K562 (cell line): ENCODE data around the gene KLHL6. TPM values are rescaled to one million over a fixed set of nuclear protein-coding genes. Genes with fewer than 3 reads are reported as not detected.

Experiments
- CREM ChIP-seq: IDR thresholded peaks from 2 replicates; pipeline ENCODE4 v1.6.1; 2014; ENCODE audit warnings: antibody characterized with exemption, low read depth
- FIP1L1 ChIP-seq: fragments of 200-400 bp; formaldehyde crosslinking; IDR thresholded peaks from 2 replicates; pipeline ENCODE4 v1.6.1; 2018; ENCODE audit warnings: mild to moderate bottlenecking, low read depth, low read length; ENCODE audit not compliant: poor library complexity, severe bottlenecking
- FOXA3 ChIP-seq, 2 experiments: fragments of 450-650 bp in 1 of 2; sonication (generic) in 1 of 2; formaldehyde crosslinking; IDR thresholded peaks in 1 of 2; conservative IDR thresholded peaks in 1 of 2; 2 replicates each; pipeline versions ENCODE4 v1.4.0 to v1.8.0; 2020 to 2022; ENCODE audit warnings: mild to moderate bottlenecking in 2 of 2, missing genetic modification reagents in 1 of 2
- FOXJ3 ChIP-seq: sonication (generic); formaldehyde crosslinking; IDR thresholded peaks from 2 replicates; pipeline ENCODE4 v1.4.0; 2020; ENCODE audit warnings: mild to moderate bottlenecking, missing genetic modification reagents
- GABPB2 ChIP-seq: fragments of 250-450 bp; sonication (Bioruptor Pico); conservative IDR thresholded peaks from 2 replicates; pipeline ENCODE4 v1.5.1; 2021; ENCODE audit warnings: mild to moderate bottlenecking
- GTF2A2 ChIP-seq: IDR thresholded peaks from 2 replicates; pipeline ENCODE4 v1.6.1; 2016; ENCODE audit warnings: mild to moderate bottlenecking, missing genetic modification characterization, missing compliant biosample characterization
- GTF2E2 ChIP-seq: fragments of 200-800 bp; sonication (Bioruptor generic); IDR thresholded peaks from 2 replicates; pipeline ENCODE4 v1.6.1; 2016; ENCODE audit warnings: missing genetic modification characterization, missing compliant biosample characterization
- HNRNPK ChIP-seq: fragments of 200-400 bp; formaldehyde crosslinking; IDR thresholded peaks from one replicate; pipeline ENCODE4 v1.6.1; 2018; ENCODE audit warnings: mild to moderate bottlenecking, low read depth, low read length; ENCODE audit not compliant: poor library complexity, severe bottlenecking
- ID3 ChIP-seq, 2 experiments: fragments of 250-450 bp in 1 of 2; fragments of 450-650 bp in 1 of 2; sonication (Bioruptor Pico) in 1 of 2; IDR thresholded peaks; 2 replicates each; pipeline versions ENCODE4 v1.6.1 to v1.8.0; 2016 to 2021; ENCODE audit warnings: mild to moderate bottlenecking in 2 of 2, moderate library complexity in 2 of 2, missing compliant biosample characterization in 1 of 2, missing genetic modification characterization in 1 of 2
- IRF2 ChIP-seq: sonication (generic); formaldehyde crosslinking; IDR thresholded peaks from 2 replicates; pipeline ENCODE4 v1.8.1; 2022; ENCODE audit warnings: mild to moderate bottlenecking, missing genetic modification reagents
- IRF9 ChIP-seq: fragments of 450-650 bp; IDR thresholded peaks from 2 replicates; pipeline ENCODE4 v1.6.1; 2016; ENCODE audit warnings: missing biosample characterization, missing genetic modification characterization
- LARP7 ChIP-seq: fragments of 450-650 bp; IDR thresholded peaks from 2 replicates; pipeline ENCODE4 v1.6.1; 2016
- MAFF ChIP-seq: IDR thresholded peaks from 2 replicates; pipeline ENCODE4 v1.6.1; 2012; ENCODE audit warnings: low read length, improper control_type of control experiment
- NRF1 ChIP-seq, 2 experiments: fragments of 450-650 bp; IDR thresholded peaks in 1 of 2; conservative IDR thresholded peaks in 1 of 2; 2 replicates each; pipeline ENCODE4 v1.6.1; 2014; ENCODE audit warnings: mild to moderate bottlenecking in 2 of 2
- POLR3A ChIP-seq: IDR thresholded peaks from 2 replicates; pipeline ENCODE4 v1.6.1; 2011; ENCODE audit warnings: borderline replicate concordance, mild to moderate bottlenecking, moderate library complexity; ENCODE audit not compliant: insufficient read length, insufficient read depth; ENCODE audit errors: extremely low read depth
- RBM34 ChIP-seq: fragments of 200-400 bp; formaldehyde crosslinking; IDR thresholded peaks from 2 replicates; pipeline ENCODE4 v1.6.1; 2018; ENCODE audit warnings: low read length, borderline replicate concordance; ENCODE audit not compliant: insufficient read depth
- RFX1 ChIP-seq: fragments of 450-650 bp; IDR thresholded peaks from 2 replicates; pipeline ENCODE4 v1.6.1; 2016; ENCODE audit warnings: mild to moderate bottlenecking, moderate library complexity
- ZBTB8A ChIP-seq: fragments of 450-650 bp; IDR thresholded peaks from 2 replicates; pipeline ENCODE4 v1.6.1; 2018; ENCODE audit warnings: mild to moderate bottlenecking, moderate library complexity; ENCODE audit not compliant: partially characterized antibody
- ZC3H11A ChIP-seq: IDR thresholded peaks from 2 replicates; pipeline ENCODE4 v1.6.1; 2012; ENCODE audit warnings: low read depth, low read length, improper control_type of control experiment
- ZNF282 ChIP-seq: sonication (generic); formaldehyde crosslinking; IDR thresholded peaks from 2 replicates; pipeline ENCODE4 v1.8.1; 2023; ENCODE audit warnings: missing genetic modification reagents
- polyA plus RNA-seq, 8 experiments: library from polyadenylated mRNA; depleted of rRNA in 4 of 8; stranded (reverse) in 5 of 8; unstranded in 3 of 8; fragments of >200 nt; fragmentation: Nextera tagmentation in 2 of 8; fragmentation: Illumina TruSeq in 1 of 8; extraction: Ambion mirVana in 2 of 8; extraction: Trizol in 1 of 8; gene quantifications; 2 replicates each; pipeline versions ENCODE4 v1.2.1 to v1.2.3, GENCODE V29; 2011 to 2014; ENCODE audit warnings: inconsistent platforms in 1 of 8, missing spikeins in 1 of 8
- total RNA-seq, 7 experiments: library from RNA; depleted of rRNA in 6 of 7; stranded (reverse); fragments of >200 nt in 6 of 7; fragmentation: Illumina TruSeq in 2 of 7; extraction: Trizol in 2 of 7; gene quantifications; 2 replicates each; pipeline versions ENCODE4 v1.2.1 to v1.2.3, GENCODE V29; 2011 to 2021; ENCODE audit warnings: low replicate concordance in 1 of 7
- TF ChIP-seq, protein P1 (sequence below): fragments of 450-650 bp; formaldehyde crosslinking; conservative IDR thresholded peaks from 2 replicates; pipeline ENCODE4 v1.4.0; 2022; ENCODE audit warnings: mild to moderate bottlenecking, missing genetic modification characterization

Gene KLHL6
- total and polyA plus RNA-seq, 9 of the 15 experiments (the other 6 are each of a cell fraction or from before 2014, with no cell fraction given): 0.18 to 2.1 (median 1.4) TPM

- TF ChIP-seq FOXA3 (CRISPR knock-in tag; conservative IDR thresholded peaks at IDR 0.05 in 1 of 2, IDR thresholded peaks at IDR 0.05 in 1 of 2) (no peak), RBM34 (no peak), IRF9 (tag) (0 out of 2 replicates have a peak, but pooled peaks have one; percentile 37), GTF2A2 (tag) (no peak), GABPB2 (CRISPR knock-in tag) (no peak), RFX1 (no peak), ZBTB8A (no peak), MAFF (no peak), HNRNPK (no peak), ZNF282 (CRISPR knock-in tag) (no peak), FIP1L1 (no peak), NRF1 (conservative IDR thresholded peaks at IDR 0.05 in 1 of 2, IDR thresholded peaks at IDR 0.05 in 1 of 2) (peak in 1 of 2 experiments; percentile 27; a peak in 1 of 4 replicates), ZC3H11A (no peak), LARP7 (0 out of 2 replicates have a peak, but pooled peaks have one; percentile 94), POLR3A (no peak), GTF2E2 (no peak), CREM (peak; percentile 60), IRF2 (CRISPR knock-in tag) (no peak), ID3 (CRISPR knock-in tag; IDR thresholded peaks at IDR 0.05) (no peak), ID3 (tag; IDR thresholded peaks at IDR 0.05) (peak; percentile 48; the same call in 1 of the 2 replicates), FOXJ3 (CRISPR knock-in tag) (no peak)
- TF ChIP-seq, protein P1, sequence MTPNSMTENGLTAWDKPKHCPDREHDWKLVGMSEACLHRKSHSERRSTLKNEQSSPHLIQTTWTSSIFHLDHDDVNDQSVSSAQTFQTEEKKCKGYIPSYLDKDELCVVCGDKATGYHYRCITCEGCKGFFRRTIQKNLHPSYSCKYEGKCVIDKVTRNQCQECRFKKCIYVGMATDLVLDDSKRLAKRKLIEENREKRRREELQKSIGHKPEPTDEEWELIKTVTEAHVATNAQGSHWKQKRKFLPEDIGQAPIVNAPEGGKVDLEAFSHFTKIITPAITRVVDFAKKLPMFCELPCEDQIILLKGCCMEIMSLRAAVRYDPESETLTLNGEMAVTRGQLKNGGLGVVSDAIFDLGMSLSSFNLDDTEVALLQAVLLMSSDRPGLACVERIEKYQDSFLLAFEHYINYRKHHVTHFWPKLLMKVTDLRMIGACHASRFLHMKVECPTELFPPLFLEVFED (CRISPR knock-in tag): peak; percentile 95; the same call in 1 of the 2 replicates
These were observed 22.7 kb downstream of the KLHL6 start (continued) for GRCh38 chr3:183532620-183533411.
